Stomach (tissue), 9 donors: ENCODE data around the gene OR2B2. TPM values are rescaled to one million over a fixed set of nuclear protein-coding genes. Genes with fewer than 3 reads are reported as not detected.

ENCODE experiments used
- DNase-seq, 2 donors: peaks; one replicate each; pipeline versions ENCODE4 v3.0.0 to v3.0.0-alpha.2; 2013 to 2019
- H3K27ac ChIP-seq, 5 donors: fragments of 200-600 bp in 4 of 5; sonication (generic) in 4 of 5; one replicate each; pipeline ENCODE4 v1.5.1; 2013 to 2019; ENCODE audit warnings: mild to moderate bottlenecking in 1 of 5, moderate library complexity in 1 of 5
- H3K27me3 ChIP-seq, 3 donors: fragments of 200-600 bp; sonication (generic); one replicate each; pipeline ENCODE4 v1.5.1; 2017 to 2019; ENCODE audit warnings: mixed run types in 1 of 3
- H3K36me3 ChIP-seq, 4 donors: fragments of 200-600 bp; sonication (generic); 1 replicate in 3 of 4; 2 replicates in 1 of 4; pipeline ENCODE4 v1.5.1; 2016 to 2019
- H3K4me1 ChIP-seq, 4 donors: fragments of 200-600 bp; sonication (generic); one replicate each; pipeline ENCODE4 v1.5.1; 2016 to 2019
- H3K4me3 ChIP-seq, 4 donors: fragments of 200-600 bp; sonication (generic) in 3 of 4; one replicate each; pipeline ENCODE4 v1.5.1; 2016 to 2019; ENCODE audit warnings: mild to moderate bottlenecking in 1 of 4
- H3K9me3 ChIP-seq, 4 donors: fragments of 200-600 bp; sonication (generic); one replicate each; pipeline ENCODE4 v1.5.1; 2016 to 2019
- EP300 ChIP-seq: sonication (generic); formaldehyde crosslinking; IDR thresholded peaks from one replicate; pipeline ENCODE4 v1.6.1; 2017; ENCODE audit warnings: antibody characterized with exemption
- POLR2A ChIP-seq, 4 donors: fragments of 450-650 bp; IDR thresholded peaks; one replicate each; pipeline ENCODE4 v1.6.1; 2016; ENCODE audit warnings: antibody characterized with exemption in 4 of 4, control low read depth in 2 of 4, mild to moderate bottlenecking in 1 of 4, moderate library complexity in 1 of 4
- POLR2AphosphoS5 ChIP-seq, 3 donors: sonication (generic); formaldehyde crosslinking; IDR thresholded peaks; one replicate each; pipeline ENCODE4 v1.6.1; 2016; ENCODE audit warnings: antibody characterized with exemption in 3 of 3
- WGBS, 5 donors: extraction: QIAGEN DNeasy Blood & Tissue Kit in 3 of 5; methylation state at CpG; one replicate each; pipeline versions ENCODE4 v1.1.5 to v1.1.7; 2013 to 2018; 5-methylcytosine and 5-hydroxymethylcytosine counted together
- intact Hi-C: fragments of 100-400 bp; cut with DNase I; formaldehyde crosslinking; loops from one replicate; pipeline ENCODE4 v1.15.1; 2023; ENCODE audit warnings: low total_unique reads
- polyA plus RNA-seq, 3 donors: library from polyadenylated mRNA; stranded (reverse); fragments of 200-250 nt; gene quantifications; one replicate each; pipeline ENCODE4 v1.2.3, GENCODE V29; 2013
- total RNA-seq, 5 donors: library from RNA; depleted of rRNA; stranded (reverse); fragments of >200 nt; gene quantifications; one replicate each; pipeline versions ENCODE4 v1.1.0 to v1.2.3, GENCODE V29; 2014 to 2016
- TF ChIP-seq, protein P1 (sequence below), 7 experiments: fragments of 450-650 bp in 4 of 7; fragments of 200-600 bp in 3 of 7; sonication (generic) in 3 of 7; IDR thresholded peaks; one replicate each; pipeline ENCODE4 v1.5.1; 2016 to 2019; ENCODE audit warnings: antibody characterized with exemption in 7 of 7, control low read depth in 2 of 7, mild to moderate bottlenecking in 1 of 7
- donor health status: healthy with polysubstance abuse.
- donor health status: Bipolar disorder and iron deficiency.
- donor health status: healthy.

The OR2B2 gene
- total and polyA plus RNA-seq, 8 donors, result not detected

DNA sequence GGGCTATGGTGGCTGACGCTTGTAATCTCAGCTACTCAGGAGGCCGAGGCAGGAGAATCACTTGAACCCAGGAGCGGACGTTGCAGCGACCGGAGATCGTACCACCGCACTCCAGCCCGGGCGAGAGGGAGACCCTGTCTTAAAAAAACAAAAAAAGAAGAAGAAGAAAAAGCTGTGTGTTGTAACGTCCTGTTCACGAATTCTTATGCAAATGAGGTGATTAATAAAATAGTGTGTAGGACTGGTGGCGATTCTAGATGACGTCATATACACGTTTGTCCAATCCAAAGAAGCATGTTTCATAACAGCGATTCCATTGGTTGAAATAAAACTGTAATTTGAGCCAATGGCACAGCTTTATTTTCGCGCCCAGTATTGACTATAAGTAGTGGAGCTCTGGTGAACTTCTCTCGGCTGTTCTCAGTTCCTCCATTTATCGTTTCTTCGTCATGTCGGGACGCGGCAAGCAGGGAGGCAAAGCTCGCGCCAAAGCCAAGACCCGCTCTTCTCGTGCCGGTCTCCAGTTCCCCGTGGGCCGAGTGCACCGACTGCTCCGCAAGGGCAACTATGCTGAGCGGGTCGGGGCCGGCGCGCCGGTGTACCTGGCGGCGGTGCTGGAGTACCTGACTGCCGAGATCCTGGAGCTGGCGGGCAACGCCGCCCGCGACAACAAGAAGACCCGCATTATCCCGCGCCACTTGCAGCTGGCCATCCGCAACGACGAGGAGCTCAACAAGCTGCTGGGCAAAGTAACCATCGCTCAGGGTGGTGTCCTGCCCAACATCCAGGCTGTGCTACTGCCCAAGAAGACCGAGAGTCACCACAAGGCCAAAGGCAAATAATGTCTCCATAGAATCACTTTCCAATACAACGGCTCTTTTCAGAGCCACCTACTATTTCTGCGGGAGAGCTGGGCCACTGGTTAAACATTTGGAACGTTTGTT, 47.0 kb downstream of the OR2B2 start:
- WGBS, 5 donors, result 0 to 1% (median 1%) methylated on average over 41 to 58 of the region's 58 CpGs

DNA sequence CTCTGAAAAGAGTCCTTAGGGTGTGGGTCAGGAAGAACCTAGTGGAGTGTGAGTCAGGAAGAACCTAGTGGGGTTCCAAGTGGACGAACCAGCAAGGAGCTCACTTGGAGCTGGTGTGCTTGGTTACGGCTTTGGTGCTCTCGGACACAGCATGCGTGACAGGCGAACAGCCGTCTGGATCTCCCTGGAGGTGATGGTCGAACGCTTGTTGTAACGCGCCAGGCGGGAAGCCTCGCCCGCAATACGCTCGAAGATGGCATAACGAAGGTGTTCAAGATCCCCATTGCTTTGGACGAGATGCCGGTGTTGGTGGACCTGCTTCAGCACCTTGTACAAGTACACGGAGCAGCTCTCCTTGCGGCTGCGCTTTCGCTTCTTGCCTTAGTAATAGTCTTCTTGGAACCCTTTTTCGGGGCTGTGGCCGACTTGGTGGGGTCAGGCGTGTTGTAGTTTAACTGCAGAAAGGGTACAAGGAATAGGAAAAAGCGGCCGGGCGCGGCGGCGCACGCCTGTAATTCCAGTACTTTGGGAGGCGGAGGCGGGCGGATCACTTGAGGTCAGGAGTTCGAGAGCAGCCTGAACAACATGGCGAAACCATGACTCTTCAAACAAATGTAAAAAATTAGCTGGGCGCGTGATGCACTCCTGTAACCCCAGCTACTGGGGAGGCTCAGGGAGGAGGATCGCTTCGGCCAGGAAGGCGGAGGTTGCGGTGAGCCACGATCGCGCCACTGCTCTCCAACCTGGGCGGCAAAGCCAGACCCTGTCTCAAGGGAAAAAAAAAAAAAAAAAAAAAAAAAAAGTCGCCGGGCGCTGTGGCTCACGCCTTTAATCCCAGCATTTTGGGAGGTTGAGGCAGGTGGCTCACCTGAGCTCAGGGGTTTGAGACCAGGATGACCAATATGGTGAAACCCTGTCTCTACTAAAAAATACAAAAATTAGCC, 48.0 kb downstream of the OR2B2 start:
- DNase-seq, result peak in 1 of 2 donors; percentile 68
- intact Hi-C loops, result no loop called here
- H3K27me3 ChIP-seq, result peaks cover 0 to 27% (median 3%) of the 10 kb centered on the region in 3 donors

More for the DNA sequence above, 47.0 kb downstream of the OR2B2 start:
- Histone ChIP-seq H3K4me1 (peaks cover 20 to 39% (median 34%) of the 10 kb centered on the region in 4 donors), H3K4me3 (peak overlapping the region; percentile 56 to 72 (median 62)), H3K27ac (peak overlapping the region; percentile 83 to 87 (median 85)), H3K36me3 (no peaks in the 10 kb centered on the region), H3K27me3 (peaks cover 0 to 37% (median 3%) of the 10 kb centered on the region in 3 donors), H3K9me3 (no peaks in the 10 kb centered on the region)
- no peak for TF ChIP-seq EP300
- peak in 2 of 3 donors; percentile 84 to 94 for TF ChIP-seq POLR2AphosphoS5 (IDR thresholded peaks at IDR 0.05)
- TF ChIP-seq, protein P1, sequence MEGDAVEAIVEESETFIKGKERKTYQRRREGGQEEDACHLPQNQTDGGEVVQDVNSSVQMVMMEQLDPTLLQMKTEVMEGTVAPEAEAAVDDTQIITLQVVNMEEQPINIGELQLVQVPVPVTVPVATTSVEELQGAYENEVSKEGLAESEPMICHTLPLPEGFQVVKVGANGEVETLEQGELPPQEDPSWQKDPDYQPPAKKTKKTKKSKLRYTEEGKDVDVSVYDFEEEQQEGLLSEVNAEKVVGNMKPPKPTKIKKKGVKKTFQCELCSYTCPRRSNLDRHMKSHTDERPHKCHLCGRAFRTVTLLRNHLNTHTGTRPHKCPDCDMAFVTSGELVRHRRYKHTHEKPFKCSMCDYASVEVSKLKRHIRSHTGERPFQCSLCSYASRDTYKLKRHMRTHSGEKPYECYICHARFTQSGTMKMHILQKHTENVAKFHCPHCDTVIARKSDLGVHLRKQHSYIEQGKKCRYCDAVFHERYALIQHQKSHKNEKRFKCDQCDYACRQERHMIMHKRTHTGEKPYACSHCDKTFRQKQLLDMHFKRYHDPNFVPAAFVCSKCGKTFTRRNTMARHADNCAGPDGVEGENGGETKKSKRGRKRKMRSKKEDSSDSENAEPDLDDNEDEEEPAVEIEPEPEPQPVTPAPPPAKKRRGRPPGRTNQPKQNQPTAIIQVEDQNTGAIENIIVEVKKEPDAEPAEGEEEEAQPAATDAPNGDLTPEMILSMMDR (IDR thresholded peaks at IDR 0.05), result no peak
- peak in 2 of 4 donors; percentile 34 to 83 for TF ChIP-seq POLR2A (IDR thresholded peaks at IDR 0.05)
- intact Hi-C loops, result no loop called here
- peak; percentile 61 to 98 for DNase-seq

DNA sequence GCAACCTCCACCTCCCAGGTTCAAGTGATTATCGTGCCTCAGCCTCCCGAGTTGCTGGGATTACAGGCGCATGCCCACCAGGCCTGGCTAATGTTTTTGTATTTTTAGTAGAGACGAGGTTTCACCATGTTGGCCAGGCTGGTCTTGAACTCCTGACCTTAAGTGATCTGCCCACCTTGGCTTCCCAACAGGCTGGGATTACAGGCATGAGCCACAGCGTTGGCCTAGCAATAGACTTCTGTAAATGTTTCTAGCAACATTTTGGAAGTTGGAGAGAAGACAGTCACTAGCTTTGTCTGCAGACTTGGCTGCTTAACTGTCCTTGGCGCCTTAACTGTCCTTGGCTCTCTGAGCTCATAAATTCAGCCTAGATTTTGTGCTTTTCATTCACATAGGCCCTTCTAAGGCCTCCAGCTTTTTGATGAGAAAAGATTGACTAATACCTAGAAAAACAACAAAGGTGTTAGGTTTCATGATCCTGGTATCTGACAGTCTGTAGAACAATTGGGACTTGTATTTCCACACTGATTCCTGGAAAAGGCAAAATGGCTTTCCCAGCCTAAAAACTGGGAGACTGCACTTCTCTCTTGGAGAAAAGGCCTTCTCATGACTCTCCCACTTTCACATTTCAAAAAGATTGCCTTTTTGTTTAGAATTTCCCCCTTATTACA, 49.7 kb downstream of the OR2B2 start:
- intact Hi-C loops, result no loop called here
- Histone ChIP-seq H3K27me3 (peaks cover 0 to 10% (median 3%) of the 10 kb centered on the region in 3 donors), H3K4me3 (no peak overlapping the region), H3K36me3 (no peaks in the 10 kb centered on the region), H3K4me1 (peaks cover 20 to 33% (median 32%) of the 10 kb centered on the region in 4 donors), H3K27ac (no peak overlapping the region), H3K9me3 (no peaks in the 10 kb centered on the region)
- WGBS, 5 donors, result 90 to 96% (median 93%) methylated on average over 6 of the region's 6 CpGs
- no peak for DNase-seq
- TF ChIP-seq POLR2A (IDR thresholded peaks at IDR 0.05), result no peak
- no peak for TF ChIP-seq EP300
- TF ChIP-seq POLR2AphosphoS5 (IDR thresholded peaks at IDR 0.05), result no peak
- TF ChIP-seq, protein P1 (IDR thresholded peaks at IDR 0.05), result no peak

More for the DNA sequence above, 48.0 kb downstream of the OR2B2 start:
- Histone ChIP-seq H3K4me1 (peaks cover 20 to 39% (median 34%) of the 10 kb centered on the region in 4 donors), H3K9me3 (no peaks in the 10 kb centered on the region), H3K36me3 (no peaks in the 10 kb centered on the region), H3K4me3 (peak overlapping the region; percentile 56 to 72 (median 62)), H3K27ac (peak overlapping the region; percentile 81 to 86 (median 84))
- TF ChIP-seq, protein P1 (IDR thresholded peaks at IDR 0.05), result no peak
- no peak for TF ChIP-seq POLR2AphosphoS5 (IDR thresholded peaks at IDR 0.05)
- TF ChIP-seq POLR2A (IDR thresholded peaks at IDR 0.05), result no peak
- no peak for TF ChIP-seq EP300
- 17 to 39% (median 21%) methylated on average over 40 to 51 of the region's 51 CpGs for WGBS, 5 donors
